SU-DHL-6 (cell line): ENCODE measurements around the gene KRTAP10-11.

Source experiments
- H2AFZ ChIP-seq: fragments of 200-600 bp; sonication (generic); 2 replicates; pipeline ENCODE4 v1.6.1; 2014; ENCODE audit warnings: low read depth, mild to moderate bottlenecking, moderate library complexity, mixed read lengths, antibody characterized with exemption, low read length; ENCODE audit not compliant: severe bottlenecking
- H3F3A ChIP-seq: fragments of 200-600 bp; shearing (Covaris generic); 2 replicates; pipeline ENCODE4 v1.6.0; 2016; ENCODE audit warnings: antibody characterized with exemption, mild to moderate bottlenecking; ENCODE audit not compliant: insufficient read depth
- H3K27ac ChIP-seq: fragments of 200-600 bp; sonication (generic); 2 replicates; pipeline ENCODE4 v1.5.1; 2016; ENCODE audit warnings: low read depth, mild to moderate bottlenecking, low read length, moderate library complexity, mixed read lengths
- H3K27me3 ChIP-seq: fragments of 200-600 bp; sonication (generic), shearing (Covaris generic); 2 replicates; pipeline ENCODE4 v1.6.0; 2014; ENCODE audit warnings: mild to moderate bottlenecking, low read length
- H3K36me3 ChIP-seq: fragments of 200-600 bp; sonication (generic); 2 replicates; pipeline ENCODE4 v1.6.1; 2014; ENCODE audit warnings: mild to moderate bottlenecking, low read length, mixed read lengths
- H3K4me2 ChIP-seq: fragments of 300-600, 200-600 bp; shearing (Covaris generic), sonication (generic); 2 replicates; pipeline ENCODE4 v1.6.0; 2014; ENCODE audit warnings: low read length, low read depth, mild to moderate bottlenecking; ENCODE audit not compliant: poor library complexity, severe bottlenecking
- H3K4me3 ChIP-seq: fragments of 200-600 bp; sonication (generic); 2 replicates; pipeline ENCODE4 v1.5.1; 2014; ENCODE audit warnings: antibody characterized with exemption, low read length, mild to moderate bottlenecking, mixed read lengths; ENCODE audit not compliant: insufficient read depth, poor library complexity, severe bottlenecking
- H3K79me2 ChIP-seq: fragments of 200-600 bp; sonication (generic); 2 replicates; pipeline ENCODE4 v1.6.1; 2014; ENCODE audit warnings: mild to moderate bottlenecking, low read length, moderate library complexity; ENCODE audit not compliant: insufficient read depth
- H3K9ac ChIP-seq: fragments of 200-600 bp; sonication (generic); 2 replicates; pipeline ENCODE4 v1.7.0; 2014; ENCODE audit warnings: mild to moderate bottlenecking, low read length
- H3K9me2 ChIP-seq: fragments of 200-600 bp; sonication (generic); replicated peaks from 2 replicates; pipeline ENCODE4 v1.6.1; 2014; ENCODE audit warnings: low read length; ENCODE audit not compliant: insufficient read depth
- H3K9me3 ChIP-seq: fragments of 200-600 bp; sonication (generic); 2 replicates; pipeline ENCODE4 v1.6.1; 2014; ENCODE audit warnings: low read length, mixed read lengths; ENCODE audit not compliant: insufficient read depth
- H4K20me1 ChIP-seq: fragments of 200-600 bp; sonication (generic); 2 replicates; pipeline ENCODE4 v1.6.1; 2014; ENCODE audit warnings: low read depth, mild to moderate bottlenecking, antibody characterized with exemption, low read length, moderate library complexity, mixed read lengths
- EZH2phosphoT487 ChIP-seq: fragments of 200-600 bp; sonication (generic), shearing (Covaris generic); conservative IDR thresholded peaks from 2 replicates; pipeline ENCODE4 v1.6.1; 2018; ENCODE audit warnings: mild to moderate bottlenecking, antibody characterized with exemption, low read length, moderate library complexity, mixed read lengths
- TF ChIP-seq, protein P1 (sequence below): fragments of 200-600 bp; sonication (generic); IDR thresholded peaks from one replicate; pipeline ENCODE4 v1.5.1; 2017; ENCODE audit warnings: antibody characterized with exemption, mild to moderate bottlenecking, low read length, moderate library complexity; ENCODE audit not compliant: insufficient read depth, poor library complexity, severe bottlenecking

Gene KRTAP10-11

DNA sequence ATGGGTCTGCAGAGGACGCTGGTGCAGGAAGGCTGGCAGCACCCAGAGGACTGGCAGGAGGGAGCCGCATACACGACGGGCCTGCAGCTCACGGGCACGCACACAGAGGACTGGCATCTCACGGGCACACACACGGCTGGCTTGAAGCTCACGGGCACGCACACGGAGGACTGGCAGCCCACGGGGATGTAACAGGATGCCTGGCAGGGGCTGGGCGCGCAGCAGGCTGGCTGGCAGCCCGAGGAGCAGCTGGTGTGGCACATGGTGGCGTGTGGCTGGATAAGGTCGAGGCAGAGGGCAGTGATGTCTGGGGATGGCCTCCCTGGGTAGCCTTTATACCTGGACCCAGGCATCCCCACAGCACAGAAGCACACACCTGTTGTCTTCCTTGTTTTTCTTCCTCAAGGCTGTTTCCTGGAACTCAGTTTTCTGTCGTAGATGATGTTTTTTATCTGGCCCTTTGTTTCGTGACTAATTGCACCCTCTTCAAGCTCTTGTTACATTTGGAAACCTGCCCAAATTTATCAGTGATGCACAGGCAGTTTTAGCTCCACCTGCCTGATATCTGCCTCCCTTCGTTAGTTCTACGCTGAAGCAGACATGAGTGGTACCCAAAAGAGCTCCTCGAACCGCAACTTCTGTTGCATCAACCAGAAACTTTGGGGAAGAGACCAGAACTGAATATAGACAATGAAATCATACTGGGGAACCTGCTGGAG is 35.8 kb downstream of the KRTAP10-11 start, which contains the start of gene KRTAP12-1:
Gene KRTAP12-1 (minus strand): TSS at position 303 of the 719 bp plus-strand sequence. CDS start 40 bp downstream, at position 263.
- Histone ChIP-seq H3K36me3 (no peaks in the 10 kb centered on the region), H3K79me2 (no peaks in the 10 kb centered on the region), H4K20me1 (no peaks in the 10 kb centered on the region), H3K27me3 (no peaks in the 10 kb centered on the region), H3K27ac (no peak within 1 kb of the TSS), H3F3A (no peaks in the 10 kb centered on the region), H3K4me2 (no peak within 1 kb of the TSS), H3K9ac (no peak within 1 kb of the TSS), H3K4me3 (no peak within 1 kb of the TSS), H2AFZ (no peak within 1 kb of the TSS), H3K9me2 (no peaks in the 10 kb centered on the region), H3K9me3 (no peaks in the 10 kb centered on the region)
- TF ChIP-seq, protein P1, sequence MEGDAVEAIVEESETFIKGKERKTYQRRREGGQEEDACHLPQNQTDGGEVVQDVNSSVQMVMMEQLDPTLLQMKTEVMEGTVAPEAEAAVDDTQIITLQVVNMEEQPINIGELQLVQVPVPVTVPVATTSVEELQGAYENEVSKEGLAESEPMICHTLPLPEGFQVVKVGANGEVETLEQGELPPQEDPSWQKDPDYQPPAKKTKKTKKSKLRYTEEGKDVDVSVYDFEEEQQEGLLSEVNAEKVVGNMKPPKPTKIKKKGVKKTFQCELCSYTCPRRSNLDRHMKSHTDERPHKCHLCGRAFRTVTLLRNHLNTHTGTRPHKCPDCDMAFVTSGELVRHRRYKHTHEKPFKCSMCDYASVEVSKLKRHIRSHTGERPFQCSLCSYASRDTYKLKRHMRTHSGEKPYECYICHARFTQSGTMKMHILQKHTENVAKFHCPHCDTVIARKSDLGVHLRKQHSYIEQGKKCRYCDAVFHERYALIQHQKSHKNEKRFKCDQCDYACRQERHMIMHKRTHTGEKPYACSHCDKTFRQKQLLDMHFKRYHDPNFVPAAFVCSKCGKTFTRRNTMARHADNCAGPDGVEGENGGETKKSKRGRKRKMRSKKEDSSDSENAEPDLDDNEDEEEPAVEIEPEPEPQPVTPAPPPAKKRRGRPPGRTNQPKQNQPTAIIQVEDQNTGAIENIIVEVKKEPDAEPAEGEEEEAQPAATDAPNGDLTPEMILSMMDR, result no peak
- no peak for TF ChIP-seq EZH2phosphoT487

DNA sequence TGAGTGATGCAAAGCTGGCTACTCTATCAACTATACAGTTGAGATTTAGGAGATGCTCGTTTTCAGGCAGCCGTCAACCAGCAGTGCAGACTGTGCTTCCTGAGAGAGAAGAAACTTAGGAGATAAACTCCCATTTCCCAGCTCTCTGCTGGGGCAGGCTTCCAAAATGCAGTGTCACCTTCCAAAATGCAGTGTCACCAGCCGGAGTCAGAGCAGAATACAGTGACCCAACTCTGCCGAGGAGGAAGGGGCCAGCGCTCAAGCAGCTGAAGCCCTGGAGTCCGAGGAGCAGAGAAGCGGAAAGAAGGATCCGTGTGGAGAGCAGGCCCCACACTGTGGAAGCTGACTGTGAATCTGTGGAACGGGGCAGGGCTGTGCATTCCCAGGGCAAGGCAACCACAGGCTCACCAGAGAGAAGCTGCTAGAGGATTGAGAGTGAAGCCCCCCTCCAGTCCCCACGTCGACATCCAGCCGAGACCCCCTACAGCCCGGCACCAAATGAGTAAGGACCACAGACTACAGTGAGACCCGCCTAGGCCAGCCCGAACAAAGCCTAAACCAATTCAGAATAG is 36.5 kb downstream of the KRTAP10-11 start:
- H3K4me3 ChIP-seq, result no peak overlapping the region
- no peaks in the 10 kb centered on the region for H3F3A ChIP-seq
- H3K36me3 ChIP-seq, result no peaks in the 10 kb centered on the region
- H3K79me2 ChIP-seq, result no peaks in the 10 kb centered on the region
- no peak overlapping the region for H3K4me2 ChIP-seq
- H3K9me3 ChIP-seq, result no peaks in the 10 kb centered on the region
- TF ChIP-seq, protein P1, result no peak
- TF ChIP-seq EZH2phosphoT487, result no peak
- H3K27me3 ChIP-seq, result no peaks in the 10 kb centered on the region
- H3K9me2 ChIP-seq, result no peaks in the 10 kb centered on the region
- no peaks in the 10 kb centered on the region for H4K20me1 ChIP-seq
- H2AFZ ChIP-seq, result no peak overlapping the region
- H3K27ac ChIP-seq, result no peak overlapping the region
- no peak overlapping the region for H3K9ac ChIP-seq

DNA sequence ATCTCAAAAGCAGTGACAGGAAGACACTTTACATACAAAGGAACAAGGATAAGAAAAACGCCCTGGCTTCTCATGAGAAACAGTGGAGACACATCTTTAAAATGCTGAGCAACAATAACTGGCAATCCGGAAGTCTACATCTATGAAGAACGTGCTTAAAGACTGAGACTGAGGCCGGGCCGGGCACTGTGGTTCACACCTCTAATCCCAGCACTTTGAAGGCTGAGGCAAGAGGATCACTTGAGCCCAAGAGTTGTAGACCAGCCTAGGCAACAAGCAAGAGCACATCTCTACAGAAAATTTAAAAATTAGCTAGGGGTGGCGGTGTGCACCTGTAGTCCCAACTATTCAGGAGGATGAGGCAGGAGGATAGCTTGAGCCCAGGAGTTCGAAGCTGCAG is 37.9 kb downstream of the KRTAP10-11 start:
- H3K27me3 ChIP-seq, result no peaks in the 10 kb centered on the region
- no peaks in the 10 kb centered on the region for H3F3A ChIP-seq
- no peaks in the 10 kb centered on the region for H4K20me1 ChIP-seq
- no peak overlapping the region for H3K4me2 ChIP-seq
- H3K27ac ChIP-seq, result no peak overlapping the region
- no peaks in the 10 kb centered on the region for H3K36me3 ChIP-seq
- TF ChIP-seq, protein P1, result no peak
- TF ChIP-seq EZH2phosphoT487, result no peak
- no peaks in the 10 kb centered on the region for H3K9me2 ChIP-seq
- H2AFZ ChIP-seq, result no peak overlapping the region
- no peak overlapping the region for H3K4me3 ChIP-seq
- no peaks in the 10 kb centered on the region for H3K79me2 ChIP-seq
- H3K9ac ChIP-seq, result no peak overlapping the region
- no peaks in the 10 kb centered on the region for H3K9me3 ChIP-seq
